LNCaP clone FGC (cell line): ENCODE results near the gene TRPV2.
"Not testable (repeated sequence)": the region's sequence is repeated elsewhere in the genome, so short reads cannot be mapped to it uniquely, and the experiment has no call there.

ENCODE experiments used
- DNase-seq: peaks from one replicate; pipeline ENCODE4 v3.0.0-alpha.2; 2011; ENCODE audit warnings: low read depth
- H3K4me3 ChIP-seq: 2 replicates; pipeline ENCODE4 v1.5.1; 2011; ENCODE audit warnings: mild to moderate bottlenecking, low read depth, low read length, control low read depth
- TF ChIP-seq, protein P1 (sequence below): IDR thresholded peaks from 2 replicates; pipeline ENCODE4 v1.5.1; 2012; ENCODE audit warnings: mild to moderate bottlenecking; ENCODE audit not compliant: control insufficient read depth, insufficient read depth; ENCODE audit errors: extremely low read depth

Gene TRPV2

DNA sequence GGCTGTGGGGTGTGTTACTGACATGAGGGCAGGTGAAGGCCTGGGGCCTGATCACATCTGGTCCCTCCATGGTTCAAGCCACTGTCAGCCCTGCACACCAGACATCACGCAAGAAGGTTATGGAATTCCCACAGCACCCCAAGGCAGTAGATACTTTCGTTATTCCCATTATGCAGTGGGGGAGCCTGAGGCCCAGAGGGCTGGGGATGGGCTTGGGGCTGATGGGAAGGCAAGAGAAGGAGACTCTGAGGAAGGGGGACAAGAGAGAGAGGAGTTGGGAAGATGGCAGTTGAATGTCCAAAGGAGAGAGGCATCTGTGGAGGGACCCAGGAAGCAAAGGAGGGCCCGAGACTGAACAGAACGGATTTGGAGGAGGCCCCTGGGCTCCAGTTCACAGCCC, 34.7 kb downstream of the TRPV2 start:
- H3K4me3 ChIP-seq: no peak overlapping the region
- DNase-seq: no peak
- TF ChIP-seq, protein P1, sequence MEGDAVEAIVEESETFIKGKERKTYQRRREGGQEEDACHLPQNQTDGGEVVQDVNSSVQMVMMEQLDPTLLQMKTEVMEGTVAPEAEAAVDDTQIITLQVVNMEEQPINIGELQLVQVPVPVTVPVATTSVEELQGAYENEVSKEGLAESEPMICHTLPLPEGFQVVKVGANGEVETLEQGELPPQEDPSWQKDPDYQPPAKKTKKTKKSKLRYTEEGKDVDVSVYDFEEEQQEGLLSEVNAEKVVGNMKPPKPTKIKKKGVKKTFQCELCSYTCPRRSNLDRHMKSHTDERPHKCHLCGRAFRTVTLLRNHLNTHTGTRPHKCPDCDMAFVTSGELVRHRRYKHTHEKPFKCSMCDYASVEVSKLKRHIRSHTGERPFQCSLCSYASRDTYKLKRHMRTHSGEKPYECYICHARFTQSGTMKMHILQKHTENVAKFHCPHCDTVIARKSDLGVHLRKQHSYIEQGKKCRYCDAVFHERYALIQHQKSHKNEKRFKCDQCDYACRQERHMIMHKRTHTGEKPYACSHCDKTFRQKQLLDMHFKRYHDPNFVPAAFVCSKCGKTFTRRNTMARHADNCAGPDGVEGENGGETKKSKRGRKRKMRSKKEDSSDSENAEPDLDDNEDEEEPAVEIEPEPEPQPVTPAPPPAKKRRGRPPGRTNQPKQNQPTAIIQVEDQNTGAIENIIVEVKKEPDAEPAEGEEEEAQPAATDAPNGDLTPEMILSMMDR: no peak

DNA sequence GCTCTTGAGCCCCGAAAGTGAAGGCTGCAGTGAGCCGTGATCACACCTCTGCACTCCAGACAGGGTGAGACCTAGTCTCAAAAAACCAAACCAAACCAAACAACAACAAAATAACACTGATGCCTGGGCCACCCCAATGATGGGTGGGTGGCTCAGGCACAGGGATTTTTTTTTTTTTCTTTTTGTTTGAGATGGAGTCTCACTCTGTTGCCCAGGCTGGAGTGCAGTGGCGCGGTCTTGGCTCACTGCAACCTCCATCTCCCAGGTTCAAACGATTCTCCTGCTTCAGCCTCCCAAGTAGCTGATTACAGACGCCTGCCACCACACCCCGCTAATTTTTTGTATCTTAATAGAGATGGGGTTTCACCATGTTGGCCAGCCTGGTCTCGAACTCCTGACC, 36.9 kb downstream of the TRPV2 start:
- DNase-seq, H3K4me3 ChIP-seq: not testable (repeated sequence)

DNA sequence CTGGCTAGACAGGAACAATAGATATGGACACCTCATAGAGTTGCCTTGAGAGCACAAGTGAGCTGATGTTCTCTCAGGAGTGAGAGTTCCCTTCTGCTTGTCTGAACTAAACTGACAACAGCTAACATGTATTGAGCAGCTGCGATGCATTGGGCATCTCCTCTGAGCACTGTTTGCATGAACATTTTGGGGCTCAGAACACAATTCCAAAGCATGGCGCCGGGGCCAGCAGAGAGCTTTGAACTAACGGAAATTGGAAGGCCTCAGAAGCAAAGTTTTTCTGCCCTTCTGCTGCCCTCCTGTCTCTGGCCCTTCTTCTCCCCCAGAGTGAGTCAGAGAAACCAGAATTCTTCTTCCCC, 38.1 kb downstream of the TRPV2 start:
- H3K4me3 ChIP-seq: no peak overlapping the region
- TF ChIP-seq, protein P1: no peak
- DNase-seq: no peak

DNA sequence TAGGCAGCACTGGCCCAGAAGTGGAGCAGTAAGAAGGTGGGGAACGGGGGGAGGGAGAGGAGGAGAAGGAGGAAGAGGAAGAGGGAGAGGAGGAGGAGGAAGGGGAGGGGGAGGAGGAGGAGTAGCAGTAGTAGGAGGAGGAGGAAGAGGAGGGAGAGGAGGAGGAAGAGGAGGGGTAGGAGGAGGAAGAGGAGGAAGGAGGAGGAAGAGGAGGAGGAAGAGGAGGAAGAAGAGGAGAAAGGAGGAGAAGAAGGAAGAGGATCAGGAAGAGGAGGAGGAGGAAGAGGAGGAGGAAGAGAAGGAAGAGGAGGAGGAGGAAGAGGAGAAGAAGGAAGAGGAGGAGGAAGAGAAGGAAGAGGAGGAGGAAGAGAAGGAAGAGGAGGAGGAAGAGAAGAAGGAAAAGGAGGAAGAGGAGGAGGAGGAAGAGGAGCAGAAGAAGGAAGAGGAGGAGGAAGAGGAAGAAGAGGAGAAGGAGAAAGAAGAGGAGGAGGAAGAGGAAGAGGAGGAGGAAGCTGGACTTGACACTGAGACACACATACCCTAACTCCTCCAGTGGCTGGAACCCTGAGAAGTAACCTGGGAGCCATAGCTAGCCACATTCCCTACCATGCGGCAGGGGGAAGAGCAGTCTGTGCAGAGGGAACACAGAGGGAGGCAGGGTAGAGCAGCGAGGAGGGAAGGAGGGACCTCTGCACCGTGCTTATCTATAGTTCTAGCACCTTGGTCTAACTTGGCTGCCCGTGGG, 40.8 kb downstream of the TRPV2 start:
- no peak for DNase-seq
- H3K4me3 ChIP-seq: no peak overlapping the region
- TF ChIP-seq, protein P1: no peak

DNA sequence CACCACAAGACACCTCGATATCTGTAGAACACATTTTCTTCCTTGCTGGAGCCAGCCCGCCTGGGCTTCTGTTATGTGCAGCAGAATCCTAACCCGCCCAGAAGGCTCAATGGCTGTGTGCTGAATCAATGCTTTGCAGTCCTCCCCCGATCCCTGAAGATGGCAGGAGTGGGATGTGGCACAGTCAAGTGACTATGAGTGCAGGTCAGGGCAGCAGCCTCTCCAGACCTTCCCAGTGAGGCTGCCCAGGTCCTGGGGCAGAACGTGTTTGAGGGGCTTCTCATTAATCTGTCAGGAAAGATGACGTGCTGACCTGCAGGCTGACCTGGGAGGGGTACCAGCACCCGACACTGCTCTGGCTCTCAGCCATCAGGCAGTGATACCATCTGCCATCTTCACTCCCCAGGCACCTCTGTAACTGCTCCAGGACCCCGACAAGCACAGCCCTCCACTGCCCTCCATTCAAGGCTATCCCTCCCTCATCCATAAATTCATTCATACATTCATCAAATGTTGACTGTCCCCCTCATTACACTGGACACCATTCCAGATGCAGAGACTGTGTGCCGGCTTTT, 41.5 kb downstream of the TRPV2 start:
- TF ChIP-seq, protein P1: no peak
- no peak for DNase-seq
- no peak overlapping the region for H3K4me3 ChIP-seq

DNA sequence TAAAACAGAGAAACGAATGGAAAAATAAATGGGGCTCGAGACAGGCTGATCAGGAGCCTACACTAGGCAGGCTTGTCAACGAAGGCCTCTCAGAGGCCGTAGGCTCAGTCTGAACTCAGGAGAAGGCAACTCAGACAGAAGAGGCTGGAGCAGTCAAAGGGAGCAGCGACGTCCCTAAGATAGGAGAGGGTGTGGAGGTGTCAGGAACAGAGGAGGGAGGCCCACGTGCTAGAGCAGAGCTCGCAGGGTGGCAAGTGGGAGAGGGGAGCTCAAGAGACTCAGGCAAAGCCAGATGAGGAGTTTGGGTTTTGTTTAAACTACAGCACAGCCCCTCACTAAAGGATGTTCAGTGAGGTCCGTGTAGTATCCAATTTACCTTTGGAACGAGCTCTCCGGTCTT, 43.9 kb downstream of the TRPV2 start:
- TF ChIP-seq, protein P1: no peak
- no peak overlapping the region for H3K4me3 ChIP-seq
- DNase-seq: no peak

DNA sequence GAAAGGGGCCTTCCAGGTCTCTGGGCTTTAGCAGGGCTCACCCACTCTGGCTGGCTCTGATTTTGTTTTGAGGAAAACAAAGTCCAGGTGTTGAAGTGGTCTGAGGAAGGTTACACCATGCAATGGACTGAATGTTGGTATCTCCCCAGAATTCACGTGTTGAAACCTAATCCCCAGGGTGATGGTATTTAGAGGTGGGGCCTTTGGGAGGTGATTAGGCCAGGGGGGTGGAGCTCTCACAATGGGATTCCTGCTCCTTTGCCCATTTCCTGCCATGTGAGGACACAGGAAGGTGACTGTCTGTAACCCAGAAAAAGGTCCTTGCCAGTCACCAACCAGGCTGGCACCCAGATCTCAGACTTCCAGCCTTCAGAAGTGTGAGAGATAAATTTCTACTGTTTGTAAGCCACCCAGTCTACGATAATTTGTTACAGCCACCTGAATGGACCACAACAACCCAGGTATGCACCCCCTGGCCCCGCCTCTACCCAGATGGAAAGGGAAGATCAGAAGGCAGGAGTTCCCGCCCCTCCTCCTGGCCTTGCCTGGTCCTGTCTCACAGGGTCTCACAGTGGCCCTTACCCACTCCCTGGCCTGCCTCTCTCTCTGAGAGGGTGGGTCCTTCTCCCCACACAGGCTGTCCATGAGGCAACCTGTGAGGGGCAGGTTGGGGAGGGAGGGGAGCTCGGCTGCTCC, 44.6 kb downstream of the TRPV2 start:
- no peak for DNase-seq
- no peak overlapping the region for H3K4me3 ChIP-seq
- TF ChIP-seq, protein P1: no peak
